ENCODE data around the gene CENPV. TPM values are rescaled to one million over a fixed set of nuclear protein-coding genes. Genes with fewer than 3 reads are reported as not detected.
"Not testable (repeated sequence)": the region's sequence is repeated elsewhere in the genome, so short reads cannot be mapped to it uniquely, and the experiment has no call there.

Gene CENPV
- total and polyA plus RNA-seq, 5 donors from 2014 or later = 4.0 to 16.4 (median 9.3) TPM

DNA sequence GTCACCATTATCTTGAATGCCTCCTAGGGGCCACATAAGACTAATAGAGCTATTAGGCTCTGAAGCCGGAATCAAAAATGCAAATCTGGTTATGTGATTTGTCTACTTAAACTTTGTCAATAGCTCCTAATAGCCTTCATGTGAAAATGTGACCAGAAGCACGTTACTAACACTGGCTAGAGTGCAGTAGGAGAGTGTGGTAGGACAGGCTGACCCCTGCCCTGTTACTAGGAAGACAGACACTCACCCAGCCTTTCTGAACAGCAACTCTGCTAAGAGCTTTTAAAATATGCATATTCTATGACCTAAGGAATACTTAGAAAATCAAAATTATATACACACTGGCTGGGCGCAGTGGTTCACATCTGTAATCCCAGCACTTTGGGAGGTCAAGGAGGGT lies 26.3 kb downstream of the CENPV start:
- no peaks in the 10 kb centered on the region for H3K9me3 ChIP-seq (ENCODE audit: control insufficient read depth in 2 of 2, low read length in 2 of 2)
- Mint-ChIP-seq H3K4me1 (no peaks in the 10 kb centered on the region), H3K4me3 (no peak overlapping the region), H3K36me3 (peaks cover 28% of the 10 kb centered on the region), H3K27ac (peak overlapping the region in 1 of 3 donors; percentile 38), H3K9me3 (no peaks in the 10 kb centered on the region), H3K27me3 (no peaks in the 10 kb centered on the region)
- no peak overlapping the region for H3K4me3 ChIP-seq (ENCODE audit: low read depth, low read length)
- no peak overlapping the region for H3K27ac ChIP-seq (ENCODE audit: insufficient read depth, low read length, poor library complexity, severe bottlenecking)
- H3K36me3 ChIP-seq (ENCODE audit: control insufficient read depth, insufficient read depth, low read length) = peaks cover 10% of the 10 kb centered on the region
- DNase-seq = no peak
- no peaks in the 10 kb centered on the region for H3K27me3 ChIP-seq (ENCODE audit: control insufficient read depth, insufficient read depth, low read length)
- no peaks in the 10 kb centered on the region for H3K4me1 ChIP-seq (ENCODE audit: control insufficient read depth, insufficient read depth, low read length, poor library complexity, severe bottlenecking)
- ATAC-seq (ENCODE audit: low read depth in 2 of 2) = no peak

DNA sequence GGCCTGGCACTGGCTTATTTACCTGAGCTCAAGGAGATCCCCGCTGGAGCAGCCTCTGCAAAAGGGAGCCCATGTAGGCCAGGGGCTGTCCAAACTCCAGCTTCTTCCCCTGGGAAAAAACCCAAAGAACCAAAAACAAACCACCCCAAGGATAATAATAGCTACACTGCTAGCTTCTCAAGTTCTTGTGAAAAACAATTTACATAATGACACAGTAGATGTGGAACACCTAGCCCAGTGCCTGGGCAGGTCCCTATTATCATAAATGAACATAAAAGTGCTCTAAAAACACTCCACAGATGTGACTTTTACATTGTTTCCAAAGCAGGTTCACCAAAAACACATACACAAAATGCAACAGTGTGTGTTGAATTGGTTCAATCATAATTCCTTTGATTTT lies 27.3 kb downstream of the CENPV start:
- Mint-ChIP-seq H3K4me1 (no peaks in the 10 kb centered on the region), H3K9me3 (no peaks in the 10 kb centered on the region), H3K27ac (peak overlapping the region in 1 of 3 donors; percentile 38), H3K27me3 (no peaks in the 10 kb centered on the region), H3K4me3 (no peak overlapping the region), H3K36me3 (peaks cover 28% of the 10 kb centered on the region)
- no peak for DNase-seq
- no peak for ATAC-seq (ENCODE audit: low read depth in 2 of 2)
- Histone ChIP-seq H3K4me1 (ENCODE audit: control insufficient read depth, insufficient read depth, low read length, poor library complexity, severe bottlenecking) (no peaks in the 10 kb centered on the region), H3K36me3 (ENCODE audit: control insufficient read depth, insufficient read depth, low read length) (peaks cover 10% of the 10 kb centered on the region), H3K4me3 (ENCODE audit: low read depth, low read length) (no peak overlapping the region), H3K27me3 (ENCODE audit: control insufficient read depth, insufficient read depth, low read length) (no peaks in the 10 kb centered on the region), H3K27ac (ENCODE audit: insufficient read depth, low read length, poor library complexity, severe bottlenecking) (no peak overlapping the region), H3K9me3 (ENCODE audit: control insufficient read depth in 2 of 2, low read length in 2 of 2) (no peaks in the 10 kb centered on the region)

DNA sequence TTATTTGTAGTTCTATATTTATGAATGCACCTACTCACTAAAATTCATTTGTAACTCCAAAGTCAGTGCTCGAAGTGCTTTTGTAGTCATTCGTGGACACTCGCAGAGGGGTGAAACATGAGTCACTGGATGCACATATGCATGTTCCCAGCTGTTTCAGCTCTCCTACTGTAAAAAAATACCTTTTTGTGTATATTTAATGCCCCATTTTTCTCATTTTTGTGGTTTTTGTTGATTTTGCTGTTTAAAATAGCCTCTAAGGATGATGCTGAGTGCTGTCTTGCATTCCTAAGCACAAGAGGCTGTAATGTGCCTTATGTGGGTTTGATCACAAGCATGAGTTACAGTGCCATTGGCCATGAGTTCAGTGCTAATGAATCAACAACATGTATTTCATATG lies 30.6 kb downstream of the CENPV start:
- no peak overlapping the region for H3K27ac Mint-ChIP-seq
- ATAC-seq (ENCODE audit: low read depth in 2 of 2) = no peak
- Histone ChIP-seq H3K27ac (ENCODE audit: insufficient read depth, low read length, poor library complexity, severe bottlenecking) (no peak overlapping the region), H3K36me3 (ENCODE audit: control insufficient read depth, insufficient read depth, low read length) (peaks cover 11% of the 10 kb centered on the region), H3K27me3 (ENCODE audit: control insufficient read depth, insufficient read depth, low read length) (no peaks in the 10 kb centered on the region), H3K4me1 (ENCODE audit: control insufficient read depth, insufficient read depth, low read length, poor library complexity, severe bottlenecking) (no peaks in the 10 kb centered on the region), H3K4me3 (ENCODE audit: low read depth, low read length) (no peak overlapping the region), H3K9me3 (ENCODE audit: control insufficient read depth in 2 of 2, low read length in 2 of 2) (no peaks in the 10 kb centered on the region)
- no peaks in the 10 kb centered on the region for H3K4me1 Mint-ChIP-seq
- no peaks in the 10 kb centered on the region for H3K27me3 Mint-ChIP-seq
- H3K4me3 Mint-ChIP-seq = no peak overlapping the region
- peaks cover 25% of the 10 kb centered on the region for H3K36me3 Mint-ChIP-seq
- no peak for DNase-seq
- H3K9me3 Mint-ChIP-seq = no peaks in the 10 kb centered on the region

DNA sequence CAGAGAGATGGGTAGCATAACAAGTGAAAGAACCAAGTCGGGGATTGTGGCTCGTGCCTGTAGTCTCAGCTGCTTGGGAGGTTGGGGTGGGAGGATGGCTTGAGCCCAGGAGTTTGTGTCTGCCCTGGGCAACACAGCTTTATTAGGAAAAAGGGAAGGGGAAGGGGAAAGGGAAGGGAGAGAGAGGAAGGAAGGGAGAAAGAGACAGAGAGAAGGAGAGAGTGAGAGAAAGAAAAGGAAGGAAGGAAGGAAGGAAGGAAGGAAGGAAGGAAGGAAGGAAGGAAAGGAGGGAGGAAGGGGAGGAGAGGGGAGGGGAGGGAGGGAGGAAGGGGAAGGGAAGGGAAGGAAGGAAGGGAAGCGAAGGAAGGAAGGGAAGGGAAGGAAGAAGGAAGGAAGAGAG lies 33.3 kb downstream of the CENPV start:
- DNase-seq = no peak
- Mint-ChIP-seq H3K4me1 (peaks cover 0 to 5% (median 0%) of the 10 kb centered on the region in 4 donors), H3K27ac (no peak overlapping the region), H3K27me3 (no peaks in the 10 kb centered on the region), H3K9me3 (no peaks in the 10 kb centered on the region), H3K4me3 (no peak overlapping the region), H3K36me3 (peaks cover 22% of the 10 kb centered on the region)
- no peaks in the 10 kb centered on the region for H3K27me3 ChIP-seq (ENCODE audit: control insufficient read depth, insufficient read depth, low read length)
- no peak overlapping the region for H3K4me3 ChIP-seq (ENCODE audit: low read depth, low read length)
- peaks cover 9% of the 10 kb centered on the region for H3K36me3 ChIP-seq (ENCODE audit: control insufficient read depth, insufficient read depth, low read length)
- no peaks in the 10 kb centered on the region for H3K4me1 ChIP-seq (ENCODE audit: control insufficient read depth, insufficient read depth, low read length, poor library complexity, severe bottlenecking)
- no peak for ATAC-seq (ENCODE audit: low read depth in 2 of 2)
- no peak overlapping the region for H3K27ac ChIP-seq (ENCODE audit: insufficient read depth, low read length, poor library complexity, severe bottlenecking)
- H3K9me3 ChIP-seq (ENCODE audit: control insufficient read depth in 2 of 2, low read length in 2 of 2) = no peaks in the 10 kb centered on the region

DNA sequence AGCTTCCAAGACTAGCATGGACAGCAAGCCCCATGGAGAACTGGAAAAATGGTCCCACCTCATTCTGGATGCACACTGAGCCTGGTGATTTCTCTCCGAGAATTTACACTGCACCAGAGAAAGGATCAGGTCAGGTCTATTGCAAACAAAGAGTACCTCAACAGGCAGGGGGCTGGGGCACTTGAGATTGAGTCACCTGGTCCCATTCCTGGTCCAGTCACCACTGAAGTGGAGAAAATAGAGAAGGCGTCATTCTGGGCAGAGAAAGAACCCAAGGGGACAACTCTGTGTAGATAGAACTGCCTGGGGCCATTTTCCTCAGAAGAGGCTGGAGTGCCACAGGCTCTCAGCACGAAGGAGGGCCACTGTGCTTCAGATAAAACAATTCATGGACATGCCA lies 38.4 kb downstream of the CENPV start:
- peaks cover 9% of the 10 kb centered on the region for H3K36me3 ChIP-seq (ENCODE audit: control insufficient read depth, insufficient read depth, low read length)
- H3K9me3 ChIP-seq (ENCODE audit: control insufficient read depth in 2 of 2, low read length in 2 of 2) = no peaks in the 10 kb centered on the region
- ATAC-seq (ENCODE audit: low read depth in 2 of 2) (no peak), DNase-seq (no peak)
- Mint-ChIP-seq H3K27ac (peak overlapping the region in 1 of 3 donors; percentile 46), H3K4me1 (peaks cover 6 to 17% (median 9%) of the 10 kb centered on the region in 4 donors), H3K9me3 (no peaks in the 10 kb centered on the region), H3K27me3 (no peaks in the 10 kb centered on the region), H3K4me3 (no peak overlapping the region), H3K36me3 (peaks cover 34% of the 10 kb centered on the region)
- H3K27ac ChIP-seq (ENCODE audit: insufficient read depth, low read length, poor library complexity, severe bottlenecking) = no peak overlapping the region
- H3K4me1 ChIP-seq (ENCODE audit: control insufficient read depth, insufficient read depth, low read length, poor library complexity, severe bottlenecking) = peaks cover 5% of the 10 kb centered on the region
- no peaks in the 10 kb centered on the region for H3K27me3 ChIP-seq (ENCODE audit: control insufficient read depth, insufficient read depth, low read length)
- H3K4me3 ChIP-seq (ENCODE audit: low read depth, low read length) = no peak overlapping the region

DNA sequence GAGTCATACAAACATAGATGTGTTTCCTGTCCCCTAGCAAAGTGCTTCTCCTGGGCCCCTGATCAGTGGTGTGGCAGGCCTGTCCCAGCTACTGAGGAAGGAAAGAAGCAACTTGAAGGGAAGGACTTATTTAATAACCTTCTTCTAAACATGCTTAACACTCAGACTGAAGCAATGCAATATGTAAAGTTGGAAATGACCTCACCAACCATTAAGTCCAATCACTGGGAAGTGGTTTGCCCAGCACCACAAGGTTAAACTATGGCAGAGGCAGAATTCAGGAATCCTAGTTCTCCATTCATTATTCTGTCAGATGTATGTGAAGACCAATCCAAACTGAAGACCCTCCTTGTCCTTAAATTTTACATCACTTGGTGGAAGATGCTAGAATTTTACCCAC lies 39.1 kb downstream of the CENPV start:
- Mint-ChIP-seq H3K27me3 (no peaks in the 10 kb centered on the region), H3K4me1 (peaks cover 6 to 17% (median 10%) of the 10 kb centered on the region in 4 donors), H3K9me3 (no peaks in the 10 kb centered on the region), H3K27ac (peak overlapping the region in 1 of 3 donors; percentile 81), H3K4me3 (no peak overlapping the region), H3K36me3 (peaks cover 34% of the 10 kb centered on the region)
- no peaks in the 10 kb centered on the region for H3K27me3 ChIP-seq (ENCODE audit: control insufficient read depth, insufficient read depth, low read length)
- no peaks in the 10 kb centered on the region for H3K9me3 ChIP-seq (ENCODE audit: control insufficient read depth in 2 of 2, low read length in 2 of 2)
- ATAC-seq (ENCODE audit: low read depth in 2 of 2) (no peak), DNase-seq (no peak)
- H3K4me1 ChIP-seq (ENCODE audit: control insufficient read depth, insufficient read depth, low read length, poor library complexity, severe bottlenecking) = peaks cover 5% of the 10 kb centered on the region
- H3K4me3 ChIP-seq (ENCODE audit: low read depth, low read length) = no peak overlapping the region
- H3K36me3 ChIP-seq (ENCODE audit: control insufficient read depth, insufficient read depth, low read length) = peaks cover 9% of the 10 kb centered on the region
- no peak overlapping the region for H3K27ac ChIP-seq (ENCODE audit: insufficient read depth, low read length, poor library complexity, severe bottlenecking)

DNA sequence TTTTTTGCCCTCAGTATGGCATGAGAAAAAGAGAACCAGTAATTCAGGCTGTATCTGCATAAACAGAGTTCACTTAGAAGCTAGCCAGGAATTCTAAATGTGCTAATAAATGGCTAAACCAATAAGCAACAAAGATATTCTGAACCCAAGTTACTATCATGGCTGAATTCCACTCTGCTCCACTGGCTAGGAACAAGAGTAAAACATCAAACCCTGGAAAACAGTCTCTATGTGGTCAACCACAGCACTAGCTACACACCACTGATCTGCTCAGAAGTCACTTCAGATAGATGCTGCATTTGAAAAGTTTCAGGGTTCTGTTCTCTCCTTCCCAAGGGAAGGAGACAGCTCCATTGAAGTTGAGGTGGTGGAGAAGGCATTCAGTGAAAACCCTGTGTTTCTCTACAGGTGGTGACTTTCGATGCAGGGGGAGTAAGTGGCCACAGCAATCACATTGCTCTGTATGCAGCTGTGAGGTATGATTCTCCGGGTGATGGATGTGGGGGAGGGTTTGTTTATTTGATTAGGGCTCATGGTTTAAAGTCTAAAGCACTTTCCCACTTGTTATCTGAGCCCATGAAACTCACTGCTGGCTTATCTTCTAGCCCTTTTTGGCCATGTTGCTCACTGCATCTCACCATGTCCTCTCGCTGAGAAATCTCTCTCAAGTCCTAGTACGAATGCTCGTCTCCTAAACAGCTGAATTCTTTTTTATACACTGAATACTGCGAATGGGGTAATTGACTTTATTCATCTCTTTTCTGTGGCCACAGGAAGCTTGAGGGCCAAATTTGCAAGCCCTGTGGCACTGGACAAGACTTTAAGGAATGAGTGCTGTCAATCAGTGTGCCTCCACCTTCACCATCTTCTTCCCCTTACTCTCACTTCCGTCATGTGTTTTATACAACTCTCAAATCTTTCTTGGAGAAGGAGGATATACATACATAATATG lies 39.9 kb downstream of the CENPV start:
- no peak for DNase-seq
- Histone ChIP-seq H3K4me3 (ENCODE audit: low read depth, low read length) (no peak overlapping the region), H3K36me3 (ENCODE audit: control insufficient read depth, insufficient read depth, low read length) (peaks cover 9% of the 10 kb centered on the region)

DNA sequence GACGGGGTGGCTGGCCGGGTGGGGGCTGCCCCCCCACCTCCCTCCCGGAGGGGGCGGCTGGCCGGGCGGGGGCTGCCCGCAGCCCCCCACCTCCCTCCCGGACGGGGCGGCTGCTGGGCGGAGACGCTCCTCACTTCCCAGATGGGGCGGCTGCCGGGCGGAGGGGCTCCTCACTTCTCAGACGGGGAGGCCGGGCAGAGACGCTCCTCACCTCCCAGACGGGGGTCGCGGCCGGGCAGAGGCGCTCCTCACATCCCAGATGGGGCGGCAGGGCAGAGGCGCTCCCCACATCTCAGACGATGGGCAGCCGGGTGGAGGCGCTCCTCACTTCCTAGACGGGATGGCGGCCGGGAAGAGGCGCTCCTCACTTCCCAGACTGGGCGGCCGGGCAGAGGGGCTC lies 41.2 kb downstream of the CENPV start:
- H3K4me1 Mint-ChIP-seq = peaks cover 6 to 17% (median 12%) of the 10 kb centered on the region in 4 donors
- H3K9me3 ChIP-seq (ENCODE audit: control insufficient read depth in 2 of 2, low read length in 2 of 2); H3K27me3 Mint-ChIP-seq; H3K27ac Mint-ChIP-seq; H3K4me3 ChIP-seq (ENCODE audit: low read depth, low read length); ATAC-seq (ENCODE audit: low read depth in 2 of 2); H3K27ac ChIP-seq (ENCODE audit: insufficient read depth, low read length, poor library complexity, severe bottlenecking); H3K4me1 ChIP-seq (ENCODE audit: control insufficient read depth, insufficient read depth, low read length, poor library complexity, severe bottlenecking); H3K27me3 ChIP-seq (ENCODE audit: control insufficient read depth, insufficient read depth, low read length); H3K36me3 ChIP-seq (ENCODE audit: control insufficient read depth, insufficient read depth, low read length); H3K9me3 Mint-ChIP-seq; H3K4me3 Mint-ChIP-seq; DNase-seq: not testable (repeated sequence)
- H3K36me3 Mint-ChIP-seq = peaks cover 32% of the 10 kb centered on the region

More for the DNA sequence above, 39.9 kb downstream of the CENPV start:
- Mint-ChIP-seq H3K4me1 (peaks cover 6 to 17% (median 11%) of the 10 kb centered on the region in 4 donors), H3K27me3 (no peaks in the 10 kb centered on the region), H3K9me3 (no peaks in the 10 kb centered on the region), H3K36me3 (peaks cover 34% of the 10 kb centered on the region), H3K4me3 (no peak overlapping the region), H3K27ac (peak overlapping the region in 2 of 3 donors; percentile 4 to 81)
- ATAC-seq (ENCODE audit: low read depth in 2 of 2) = no peak
- no peak overlapping the region for H3K27ac ChIP-seq (ENCODE audit: insufficient read depth, low read length, poor library complexity, severe bottlenecking)
- no peaks in the 10 kb centered on the region for H3K27me3 ChIP-seq (ENCODE audit: control insufficient read depth, insufficient read depth, low read length)
- peaks cover 5% of the 10 kb centered on the region for H3K4me1 ChIP-seq (ENCODE audit: control insufficient read depth, insufficient read depth, low read length, poor library complexity, severe bottlenecking)
- no peaks in the 10 kb centered on the region for H3K9me3 ChIP-seq (ENCODE audit: control insufficient read depth in 2 of 2, low read length in 2 of 2)
